Measurements from ENCODE around the gene UBE2D3. TPM values are rescaled to one million over a fixed set of nuclear protein-coding genes. Genes with fewer than 3 reads are reported as not detected.

Gene UBE2D3
- total and polyA plus RNA-seq, 2 experiments from 2014 or later = 305 to 326 TPM

- Histone ChIP-seq H3K36me3 (ENCODE audit: low read depth) (0 out of 2 replicates have a peak, but pooled peaks cover 5% of the 10 kb centered on the region), H3K4me3 (no peak overlapping the region), H3K79me2 (ENCODE audit: insufficient read depth) (peaks cover 40% of the 10 kb centered on the region), H3K9me3 (ENCODE audit: low read depth) (no peaks in the 10 kb centered on the region), H3F3A (ENCODE audit: insufficient read depth) (no peaks in the 10 kb centered on the region), H3K27ac (no peak overlapping the region), H3K4me1 (ENCODE audit: insufficient read depth) (no peaks in the 10 kb centered on the region), H3K9me2 (ENCODE audit: insufficient read depth) (no peaks in the 10 kb centered on the region), H2AFZ (no peak overlapping the region), H3K9ac (no peak overlapping the region), H3K27me3 (replicated peaks; ENCODE audit: insufficient read depth) (no peaks in the 10 kb centered on the region), H3K4me2 (ENCODE audit: unreplicated experiment) (no peak overlapping the region), H4K20me1 (ENCODE audit: insufficient read depth) (no peaks in the 10 kb centered on the region)
- in situ Hi-C loops (cut with MboI) = no loop called here
- 98 to 100% methylated on average over 1 of the region's 1 CpG for WGBS, 2 experiments (ENCODE audit: low coverage in 1 of 2, low lambda C conversion rate in 2 of 2, missing lambda C conversion rate in 2 of 2)
- DNase-seq = no peak
- TF ChIP-seq EZH2phosphoT487 (IDR thresholded peaks at IDR 0.05; ENCODE audit: insufficient read depth, low read depth) (no peak), EZH2 (IDR thresholded peaks at IDR 0.05; ENCODE audit: insufficient read depth, poor library complexity, severe bottlenecking) (no peak)
Measured at GRCh38 chr4:102862016-102862415, 34.7 kb upstream of the UBE2D3 start.

DNA sequence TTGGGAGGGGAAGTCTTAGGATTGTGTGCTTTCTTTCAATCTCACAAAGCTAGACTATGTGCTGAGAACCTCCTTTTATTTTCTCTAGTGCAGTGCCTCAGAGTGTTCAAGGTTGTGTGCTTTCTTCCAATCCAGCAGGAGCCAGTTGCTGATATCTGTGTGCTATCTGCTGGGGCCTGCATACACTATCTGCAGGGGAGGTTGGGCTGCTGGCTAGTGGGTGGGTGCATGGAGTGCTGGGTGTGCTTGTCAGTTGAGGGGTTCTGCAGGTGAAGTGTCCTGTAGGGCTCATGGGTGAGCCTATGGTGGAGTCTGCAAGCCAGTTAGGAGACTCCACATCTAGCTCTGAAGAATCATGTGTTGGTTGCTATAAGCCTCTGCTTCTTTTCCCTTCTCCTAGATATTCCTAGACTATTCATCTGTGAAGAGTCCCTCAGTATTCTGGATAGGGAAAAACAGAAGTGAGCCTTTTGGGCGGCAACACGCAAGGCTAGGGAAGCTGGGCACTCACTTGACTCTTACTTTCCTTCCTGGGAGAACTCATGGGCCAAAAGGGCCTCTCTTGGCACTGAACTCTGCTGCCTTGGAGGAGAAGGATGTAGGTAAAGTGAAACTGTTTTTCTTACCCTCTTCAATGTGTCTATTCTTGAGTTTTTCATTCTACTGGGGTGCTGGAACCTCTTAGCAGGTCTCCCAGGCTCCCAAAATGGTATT, 33.4 kb upstream of the UBE2D3 start:
- Histone ChIP-seq H3K27ac (no peak overlapping the region), H3K79me2 (ENCODE audit: insufficient read depth) (peaks cover 27% of the 10 kb centered on the region), H3K36me3 (ENCODE audit: low read depth) (0 out of 2 replicates have a peak, but pooled peaks cover 5% of the 10 kb centered on the region), H3K4me3 (no peak overlapping the region), H3K4me2 (ENCODE audit: unreplicated experiment) (no peak overlapping the region), H3K4me1 (ENCODE audit: insufficient read depth) (no peaks in the 10 kb centered on the region), H3F3A (ENCODE audit: insufficient read depth) (no peaks in the 10 kb centered on the region), H3K27me3 (replicated peaks; ENCODE audit: insufficient read depth) (no peaks in the 10 kb centered on the region), H3K9me3 (ENCODE audit: low read depth) (no peaks in the 10 kb centered on the region), H2AFZ (no peak overlapping the region), H4K20me1 (ENCODE audit: insufficient read depth) (no peaks in the 10 kb centered on the region), H3K9ac (no peak overlapping the region), H3K9me2 (ENCODE audit: insufficient read depth) (no peaks in the 10 kb centered on the region)
- DNase-seq = no peak
- WGBS, 2 experiments (ENCODE audit: low coverage in 1 of 2, low lambda C conversion rate in 2 of 2, missing lambda C conversion rate in 2 of 2) = 98 to 100% methylated on average over 2 of the region's 2 CpGs
- TF ChIP-seq EZH2phosphoT487 (IDR thresholded peaks at IDR 0.05; ENCODE audit: insufficient read depth, low read depth) (no peak), EZH2 (IDR thresholded peaks at IDR 0.05; ENCODE audit: insufficient read depth, poor library complexity, severe bottlenecking) (no peak)
- in situ Hi-C loops (cut with MboI) = no loop called here

DNA sequence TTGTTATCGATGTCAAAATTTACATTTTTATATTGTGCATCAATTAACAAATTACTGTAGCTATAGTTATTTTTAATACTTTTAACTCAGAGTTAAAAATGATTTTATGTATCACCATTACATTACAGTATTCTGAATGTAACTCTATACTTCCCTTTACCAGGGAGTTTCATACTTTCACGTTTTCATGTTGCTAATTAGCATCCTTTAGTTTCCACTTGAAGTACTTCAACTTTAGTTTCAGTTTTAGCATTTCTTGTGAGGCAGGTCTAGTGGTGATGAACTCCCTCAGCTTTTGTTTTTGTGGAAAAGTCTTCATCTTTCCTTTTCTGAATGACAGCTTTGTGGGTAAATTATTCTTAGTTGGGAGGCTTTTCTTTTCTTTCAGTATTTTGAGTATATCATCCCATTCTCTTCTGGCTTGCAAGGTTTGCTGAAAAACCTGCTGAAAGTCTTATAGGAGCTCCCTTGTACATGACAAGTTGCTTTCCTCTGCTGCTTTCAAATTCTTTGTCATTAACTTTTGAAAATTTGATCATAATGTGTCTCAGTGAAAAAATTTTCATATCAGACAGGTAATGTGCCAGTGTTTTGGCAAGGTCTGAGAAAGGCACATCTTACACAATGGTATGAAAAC, 31.6 kb upstream of the UBE2D3 start:
- H2AFZ ChIP-seq = no peak overlapping the region
- no peak overlapping the region for H3K9ac ChIP-seq
- in situ Hi-C loops (cut with MboI) = no loop called here
- H3K79me2 ChIP-seq (ENCODE audit: insufficient read depth) = peaks cover 11% of the 10 kb centered on the region
- H3K9me3 ChIP-seq (ENCODE audit: low read depth) = no peaks in the 10 kb centered on the region
- H3K27me3 ChIP-seq (replicated peaks; ENCODE audit: insufficient read depth) = no peaks in the 10 kb centered on the region
- no peak overlapping the region for H3K27ac ChIP-seq
- no peaks in the 10 kb centered on the region for H3F3A ChIP-seq (ENCODE audit: insufficient read depth)
- no peak overlapping the region for H3K4me2 ChIP-seq (ENCODE audit: unreplicated experiment)
- WGBS, 2 experiments (ENCODE audit: low coverage in 1 of 2, low lambda C conversion rate in 2 of 2, missing lambda C conversion rate in 2 of 2) = 98 to 99% methylated on average over 2 of the region's 2 CpGs
- H3K4me1 ChIP-seq (ENCODE audit: insufficient read depth) = no peaks in the 10 kb centered on the region
- no peaks in the 10 kb centered on the region for H4K20me1 ChIP-seq (ENCODE audit: insufficient read depth)
- DNase-seq = no peak
- no peak overlapping the region for H3K4me3 ChIP-seq
- H3K36me3 ChIP-seq (ENCODE audit: low read depth) = 0 out of 2 replicates have a peak, but pooled peaks cover 5% of the 10 kb centered on the region
- H3K9me2 ChIP-seq (ENCODE audit: insufficient read depth) = no peaks in the 10 kb centered on the region
- TF ChIP-seq EZH2phosphoT487 (IDR thresholded peaks at IDR 0.05; ENCODE audit: insufficient read depth, low read depth) (no peak), EZH2 (IDR thresholded peaks at IDR 0.05; ENCODE audit: insufficient read depth, poor library complexity, severe bottlenecking) (no peak)

GRCh38 chr4:102850370-102850769, 23.0 kb upstream of the UBE2D3 start:
- H3K9ac ChIP-seq = no peak overlapping the region
- no peaks in the 10 kb centered on the region for H3K27me3 ChIP-seq (replicated peaks; ENCODE audit: insufficient read depth)
- no peaks in the 10 kb centered on the region for H3F3A ChIP-seq (ENCODE audit: insufficient read depth)
- no peak overlapping the region for H3K4me2 ChIP-seq (ENCODE audit: unreplicated experiment)
- no peaks in the 10 kb centered on the region for H3K79me2 ChIP-seq (ENCODE audit: insufficient read depth)
- H3K9me3 ChIP-seq (ENCODE audit: low read depth) = no peaks in the 10 kb centered on the region
- no peak overlapping the region for H3K4me3 ChIP-seq
- H3K9me2 ChIP-seq (ENCODE audit: insufficient read depth) = no peaks in the 10 kb centered on the region
- H3K36me3 ChIP-seq (ENCODE audit: low read depth) = no peaks in the 10 kb centered on the region
- WGBS, 2 experiments (ENCODE audit: low coverage in 1 of 2, low lambda C conversion rate in 2 of 2, missing lambda C conversion rate in 2 of 2) = 92 to 96% methylated on average over 2 of the region's 2 CpGs
- DNase-seq = no peak
- in situ Hi-C loops (cut with MboI) = no loop called here
- TF ChIP-seq EZH2 (IDR thresholded peaks at IDR 0.05; ENCODE audit: insufficient read depth, poor library complexity, severe bottlenecking) = no peak
- no peak for TF ChIP-seq EZH2phosphoT487 (IDR thresholded peaks at IDR 0.05; ENCODE audit: insufficient read depth, low read depth)
- no peaks in the 10 kb centered on the region for H4K20me1 ChIP-seq (ENCODE audit: insufficient read depth)
- H3K4me1 ChIP-seq (ENCODE audit: insufficient read depth) = no peaks in the 10 kb centered on the region
- no peak overlapping the region for H2AFZ ChIP-seq
- H3K27ac ChIP-seq = no peak overlapping the region
